ENCODE data around the gene LDB2. TPM values are rescaled to one million over a fixed set of nuclear protein-coding genes. Genes with fewer than 3 reads are reported as not detected.

The LDB2 gene
- total RNA-seq, 6 experiments from 2014 or later: 24.2 to 40.4 (median 31.7) TPM

GRCh38 chr4:16867827-16868226, 30.6 kb downstream of the LDB2 start:
- peaks cover 25% of the 10 kb centered on the region for H3K4me1 Mint-ChIP-seq (ENCODE audit: low read depth)
- H3K4me3 Mint-ChIP-seq: no peak overlapping the region
- no peaks in the 10 kb centered on the region for H3K9me3 Mint-ChIP-seq
- no peak for DNase-seq
- H3K36me3 Mint-ChIP-seq (ENCODE audit: low read depth): peaks cover 21% of the 10 kb centered on the region
- no peak overlapping the region for H3K27ac Mint-ChIP-seq
- TF ChIP-seq CTCF (IDR thresholded peaks at IDR 0.05): no peak
- no peaks in the 10 kb centered on the region for H3K27me3 Mint-ChIP-seq (ENCODE audit: insufficient read depth)

DNA sequence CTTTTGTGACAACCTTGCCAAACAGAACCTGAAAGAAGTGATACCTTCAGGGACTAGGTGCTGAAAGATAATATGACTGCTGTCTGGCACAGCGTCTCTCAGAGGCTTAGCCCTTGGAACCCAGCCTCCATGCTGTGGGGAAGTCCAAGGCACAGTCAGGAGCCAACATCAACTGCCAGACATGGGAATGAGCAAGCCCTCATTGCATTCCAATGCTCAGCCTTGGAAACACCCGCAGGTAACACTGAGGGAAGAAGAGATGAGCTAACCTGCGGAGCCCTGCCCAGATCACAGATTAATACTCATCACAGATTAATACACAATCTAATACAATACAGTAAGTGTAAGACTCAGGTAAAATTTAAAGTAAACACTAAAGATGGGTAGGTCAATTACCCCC, 31.5 kb downstream of the LDB2 start:
- H3K4me3 Mint-ChIP-seq: no peak overlapping the region
- TF ChIP-seq CTCF (IDR thresholded peaks at IDR 0.05): no peak
- peaks cover 22% of the 10 kb centered on the region for H3K4me1 Mint-ChIP-seq (ENCODE audit: low read depth)
- H3K9me3 Mint-ChIP-seq: no peaks in the 10 kb centered on the region
- no peak for DNase-seq
- no peak overlapping the region for H3K27ac Mint-ChIP-seq
- no peaks in the 10 kb centered on the region; the same call in 1 of the 2 replicates for H3K27me3 Mint-ChIP-seq (ENCODE audit: insufficient read depth)
- H3K36me3 Mint-ChIP-seq (ENCODE audit: low read depth): peaks cover 20% of the 10 kb centered on the region

DNA sequence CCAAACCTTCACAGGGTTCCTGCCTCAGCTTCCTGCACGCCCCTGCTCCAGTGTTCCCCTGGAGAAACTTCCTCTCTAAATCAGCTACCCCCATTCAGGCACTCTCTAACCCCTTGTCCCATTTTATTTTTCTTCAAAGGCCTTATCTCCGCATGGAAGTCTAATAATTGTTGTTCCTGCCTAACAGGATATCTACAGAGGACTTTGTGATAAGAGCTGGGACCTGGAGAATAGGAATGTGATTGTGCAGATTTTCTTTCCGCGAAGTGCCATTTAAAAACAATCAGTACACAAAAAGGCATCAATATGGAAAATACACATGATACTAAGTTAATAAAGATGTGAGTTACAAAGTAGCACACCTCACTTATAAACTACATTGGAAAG, 32.6 kb downstream of the LDB2 start:
- H3K4me3 Mint-ChIP-seq: no peak overlapping the region
- no peak overlapping the region for H3K27ac Mint-ChIP-seq
- peaks cover 33% of the 10 kb centered on the region for H3K4me1 Mint-ChIP-seq (ENCODE audit: low read depth)
- H3K36me3 Mint-ChIP-seq (ENCODE audit: low read depth): peaks cover 20% of the 10 kb centered on the region
- no peak for DNase-seq
- no peak for TF ChIP-seq CTCF (IDR thresholded peaks at IDR 0.05)
- H3K27me3 Mint-ChIP-seq (ENCODE audit: insufficient read depth): no peaks in the 10 kb centered on the region; the same call in 1 of the 2 replicates
- H3K9me3 Mint-ChIP-seq: no peaks in the 10 kb centered on the region

GRCh38 chr4:16865209-16865896, 33.1 kb downstream of the LDB2 start:
- H3K9me3 Mint-ChIP-seq: no peaks in the 10 kb centered on the region
- H3K4me1 Mint-ChIP-seq (ENCODE audit: low read depth): peaks cover 38% of the 10 kb centered on the region
- DNase-seq: no peak
- TF ChIP-seq CTCF (IDR thresholded peaks at IDR 0.05): no peak
- no peak overlapping the region for H3K4me3 Mint-ChIP-seq
- peaks cover 20% of the 10 kb centered on the region for H3K36me3 Mint-ChIP-seq (ENCODE audit: low read depth)
- no peak overlapping the region for H3K27ac Mint-ChIP-seq
- H3K27me3 Mint-ChIP-seq (ENCODE audit: insufficient read depth): no peaks in the 10 kb centered on the region; the same call in 1 of the 2 replicates

- peak overlapping the region; percentile 44; the same call in 1 of the 2 replicates for H3K27ac Mint-ChIP-seq
- no peaks in the 10 kb centered on the region; the same call in 1 of the 2 replicates for H3K27me3 Mint-ChIP-seq (ENCODE audit: insufficient read depth)
- peaks cover 50% of the 10 kb centered on the region for H3K4me1 Mint-ChIP-seq (ENCODE audit: low read depth)
- TF ChIP-seq CTCF (IDR thresholded peaks at IDR 0.05): no peak
- no peak overlapping the region; the same call in 1 of the 2 replicates for H3K4me3 Mint-ChIP-seq
- H3K9me3 Mint-ChIP-seq: no peaks in the 10 kb centered on the region
- no peak for DNase-seq
- peaks cover 20% of the 10 kb centered on the region for H3K36me3 Mint-ChIP-seq (ENCODE audit: low read depth)
Measured at GRCh38 chr4:16864199-16864598, 34.2 kb downstream of the LDB2 start.
